ENCODE data around the gene OR51E2. TPM values are rescaled to one million over a fixed set of nuclear protein-coding genes. Genes with fewer than 3 reads are reported as not detected.
"Not testable (repeated sequence)": the region's sequence is repeated elsewhere in the genome, so short reads cannot be mapped to it uniquely, and the experiment has no call there.

The OR51E2 gene, protein sequence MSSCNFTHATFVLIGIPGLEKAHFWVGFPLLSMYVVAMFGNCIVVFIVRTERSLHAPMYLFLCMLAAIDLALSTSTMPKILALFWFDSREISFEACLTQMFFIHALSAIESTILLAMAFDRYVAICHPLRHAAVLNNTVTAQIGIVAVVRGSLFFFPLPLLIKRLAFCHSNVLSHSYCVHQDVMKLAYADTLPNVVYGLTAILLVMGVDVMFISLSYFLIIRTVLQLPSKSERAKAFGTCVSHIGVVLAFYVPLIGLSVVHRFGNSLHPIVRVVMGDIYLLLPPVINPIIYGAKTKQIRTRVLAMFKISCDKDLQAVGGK
- not detected for total RNA-seq

DNA sequence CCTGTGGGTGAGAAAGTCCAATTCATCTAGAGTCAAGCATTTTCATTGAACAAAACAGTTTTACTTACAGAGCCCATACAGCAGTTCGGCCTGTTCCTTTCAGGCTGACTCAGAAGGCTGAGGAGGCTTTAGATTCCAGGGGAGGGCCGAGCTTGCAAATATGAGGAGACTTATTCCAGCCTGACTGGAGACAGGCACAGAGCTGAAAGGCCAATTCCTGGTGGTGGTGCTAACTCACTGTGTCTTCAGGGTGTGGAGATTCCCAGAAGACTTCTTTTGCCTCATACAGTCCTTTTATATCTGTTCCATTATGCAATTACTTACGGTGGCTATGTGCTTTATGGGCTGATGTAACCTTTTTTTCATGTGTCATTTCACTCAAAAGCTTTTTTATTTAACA lies at the start of gene OR51E2:
Gene OR51E2 (minus strand): TSS at position 269 of the 400 bp plus-strand sequence. CDS start 15,142 bp downstream, outside the sequence.
- Mint-ChIP-seq H3K9me3 (peaks cover 3% of the 10 kb centered on the region), H3K27ac (no peak within 1 kb of the TSS), H3K36me3 (no peaks in the 10 kb centered on the region), H3K27me3 (peaks cover 6 to 14% of the 10 kb centered on the region in 2 donors), H3K4me1 (ENCODE audit: low read depth in 2 of 2) (no peaks in the 10 kb centered on the region), H3K4me3 (no peak within 1 kb of the TSS)
- no peak for ATAC-seq
- DNase-seq (ENCODE audit: low spot score) = no peak

DNA sequence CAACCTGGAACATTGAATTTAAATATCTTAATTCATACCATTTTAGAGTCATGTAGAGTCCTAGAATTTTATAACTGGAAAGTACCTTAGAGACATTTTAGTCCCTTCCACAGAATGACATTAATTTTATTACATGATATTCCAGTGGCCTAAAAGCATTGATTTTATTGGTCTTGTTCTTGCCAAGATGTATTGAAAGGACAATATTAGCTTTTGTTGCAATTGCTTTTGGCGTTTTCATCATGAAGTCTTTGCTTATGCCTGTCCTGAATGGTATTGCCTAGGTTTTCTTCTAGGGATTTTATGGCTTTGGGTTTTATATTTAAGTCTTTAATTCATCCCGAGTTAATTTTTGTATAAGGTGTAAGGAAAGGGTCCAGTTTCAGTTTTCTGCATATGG lies 43.1 kb upstream of the OR51E2 start:
- no peaks in the 10 kb centered on the region for H3K9me3 Mint-ChIP-seq
- no peak for DNase-seq (ENCODE audit: low spot score)
- no peaks in the 10 kb centered on the region for H3K36me3 Mint-ChIP-seq
- no peak overlapping the region for H3K4me3 Mint-ChIP-seq
- H3K27ac Mint-ChIP-seq = no peak overlapping the region
- no peaks in the 10 kb centered on the region for H3K4me1 Mint-ChIP-seq (ENCODE audit: low read depth in 2 of 2)
- peaks cover 10 to 18% of the 10 kb centered on the region in 2 donors for H3K27me3 Mint-ChIP-seq
- ATAC-seq = no peak

DNA sequence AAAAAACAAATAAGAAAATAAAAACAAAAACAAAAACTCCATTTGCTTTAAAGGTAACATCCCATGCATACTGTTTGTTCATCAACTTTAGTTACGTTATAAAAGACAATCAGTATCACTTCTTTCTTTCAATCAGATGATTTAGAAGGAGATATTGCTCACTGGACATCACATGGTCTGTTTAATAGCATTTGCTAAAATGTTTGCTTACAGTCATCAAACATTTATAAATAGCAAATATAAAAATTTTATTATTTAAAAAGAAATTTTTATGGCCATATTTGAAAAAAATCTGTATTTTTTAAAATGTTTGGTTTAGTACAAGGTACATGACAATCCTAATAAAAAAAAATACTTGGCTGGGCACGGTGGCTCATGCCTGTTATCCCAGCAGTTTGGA lies 29.5 kb upstream of the OR51E2 start:
- DNase-seq (ENCODE audit: low spot score) (no peak), ATAC-seq (no peak)
- no peaks in the 10 kb centered on the region for H3K4me1 Mint-ChIP-seq (ENCODE audit: low read depth in 2 of 2)
- no peak overlapping the region for H3K27ac Mint-ChIP-seq
- H3K27me3 Mint-ChIP-seq = peaks cover 2 to 9% of the 10 kb centered on the region in 2 donors
- H3K4me3 Mint-ChIP-seq = no peak overlapping the region
- H3K9me3 Mint-ChIP-seq = no peaks in the 10 kb centered on the region
- no peaks in the 10 kb centered on the region for H3K36me3 Mint-ChIP-seq

DNA sequence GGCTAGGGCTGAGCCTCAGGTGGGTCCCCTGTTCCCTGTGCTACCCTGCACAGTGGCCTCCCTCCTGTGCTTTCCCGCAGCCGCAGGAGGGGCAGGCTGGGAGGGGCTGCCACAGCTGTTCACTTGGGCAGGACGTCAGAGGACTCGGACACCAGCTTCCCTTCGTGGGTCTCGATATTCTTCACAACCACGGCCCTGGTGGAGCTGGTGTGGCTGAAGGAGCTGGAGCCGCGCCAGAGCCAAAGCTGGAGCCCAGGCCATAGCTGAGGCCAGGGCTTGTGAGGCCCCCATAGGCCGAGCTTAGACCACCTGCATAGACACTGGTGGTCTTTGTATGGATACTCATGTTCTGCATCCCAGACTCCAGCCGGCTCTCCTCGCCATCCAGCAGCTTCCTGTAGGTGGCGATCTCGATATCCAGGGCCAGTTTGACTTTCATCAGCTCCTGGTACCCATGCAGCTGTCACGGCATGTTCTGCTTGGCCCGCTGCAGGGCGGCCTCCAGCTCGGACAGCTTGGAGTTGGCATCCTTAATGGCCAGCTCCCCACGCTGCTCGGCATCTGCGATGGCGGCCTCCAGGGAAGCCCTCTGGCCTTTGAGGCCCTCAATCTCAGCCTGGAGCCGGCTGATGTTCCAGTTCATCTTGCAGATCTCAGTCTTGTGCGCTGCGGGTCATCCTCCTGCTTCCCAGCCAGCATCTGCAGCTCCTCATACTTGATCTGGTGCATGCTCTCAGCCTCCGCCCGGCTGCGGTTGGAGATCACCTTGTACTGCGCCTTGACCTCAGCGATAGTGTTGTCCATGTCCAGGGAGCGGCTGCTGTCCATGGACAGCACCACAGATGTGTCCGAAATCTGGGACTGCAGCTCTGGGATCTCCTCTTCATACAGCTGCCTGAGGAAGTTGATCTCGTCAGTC lies 25.2 kb upstream of the OR51E2 start:
- not testable (repeated sequence) for ATAC-seq; H3K27me3 Mint-ChIP-seq; H3K9me3 Mint-ChIP-seq; H3K4me3 Mint-ChIP-seq; DNase-seq (ENCODE audit: low spot score); H3K36me3 Mint-ChIP-seq; H3K4me1 Mint-ChIP-seq (ENCODE audit: low read depth in 2 of 2); H3K27ac Mint-ChIP-seq

DNA sequence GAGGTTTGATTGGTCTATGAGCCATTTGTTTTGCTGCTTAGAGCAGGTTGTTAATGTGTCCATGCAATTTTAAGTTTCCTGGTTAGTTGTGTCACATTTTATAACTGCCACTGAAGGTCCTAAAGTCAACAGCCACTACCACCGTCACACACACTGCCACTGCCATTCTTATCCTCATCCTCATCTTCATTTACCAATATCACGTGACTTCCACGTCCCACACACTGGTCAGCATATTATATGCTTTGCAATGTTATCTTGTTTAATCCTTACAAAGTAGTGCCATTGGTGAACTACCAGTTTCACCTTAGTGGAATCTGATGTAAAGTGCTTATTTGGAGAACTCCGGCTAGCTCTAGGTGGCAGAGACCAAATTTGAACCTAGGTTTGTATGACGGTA lies 16.6 kb upstream of the OR51E2 start:
- no peak overlapping the region for H3K4me3 Mint-ChIP-seq
- no peak for ATAC-seq
- no peak overlapping the region for H3K27ac Mint-ChIP-seq
- H3K9me3 Mint-ChIP-seq = peaks cover 7% of the 10 kb centered on the region
- no peaks in the 10 kb centered on the region for H3K4me1 Mint-ChIP-seq (ENCODE audit: low read depth in 2 of 2)
- no peak for DNase-seq (ENCODE audit: low spot score)
- H3K36me3 Mint-ChIP-seq = no peaks in the 10 kb centered on the region
- H3K27me3 Mint-ChIP-seq = peaks cover 22 to 38% of the 10 kb centered on the region in 2 donors

DNA sequence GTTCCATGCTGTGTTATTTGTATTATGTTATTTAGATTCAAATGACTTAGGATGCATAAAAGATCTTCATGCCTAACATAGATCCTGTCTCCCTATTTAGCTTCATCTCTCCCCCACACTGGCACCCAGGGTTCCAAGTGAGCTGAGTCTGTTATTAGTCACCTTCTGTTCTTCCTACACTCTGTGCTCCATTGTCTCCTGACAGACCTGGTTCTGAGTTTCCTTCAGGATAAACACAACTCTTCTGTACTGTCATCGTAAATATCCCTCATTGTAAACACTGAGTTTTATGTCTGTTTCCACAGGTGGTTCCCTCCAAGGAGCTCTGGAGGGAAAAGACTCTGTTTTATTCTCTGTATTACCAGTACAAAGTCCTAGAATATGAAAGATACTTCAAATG lies 15.6 kb upstream of the OR51E2 start:
- Mint-ChIP-seq H3K4me1 (ENCODE audit: low read depth in 2 of 2) (no peaks in the 10 kb centered on the region), H3K4me3 (no peak overlapping the region), H3K27me3 (peaks cover 17 to 34% of the 10 kb centered on the region in 2 donors), H3K27ac (no peak overlapping the region), H3K36me3 (no peaks in the 10 kb centered on the region), H3K9me3 (peaks cover 3% of the 10 kb centered on the region)
- ATAC-seq (no peak), DNase-seq (ENCODE audit: low spot score) (no peak)

DNA sequence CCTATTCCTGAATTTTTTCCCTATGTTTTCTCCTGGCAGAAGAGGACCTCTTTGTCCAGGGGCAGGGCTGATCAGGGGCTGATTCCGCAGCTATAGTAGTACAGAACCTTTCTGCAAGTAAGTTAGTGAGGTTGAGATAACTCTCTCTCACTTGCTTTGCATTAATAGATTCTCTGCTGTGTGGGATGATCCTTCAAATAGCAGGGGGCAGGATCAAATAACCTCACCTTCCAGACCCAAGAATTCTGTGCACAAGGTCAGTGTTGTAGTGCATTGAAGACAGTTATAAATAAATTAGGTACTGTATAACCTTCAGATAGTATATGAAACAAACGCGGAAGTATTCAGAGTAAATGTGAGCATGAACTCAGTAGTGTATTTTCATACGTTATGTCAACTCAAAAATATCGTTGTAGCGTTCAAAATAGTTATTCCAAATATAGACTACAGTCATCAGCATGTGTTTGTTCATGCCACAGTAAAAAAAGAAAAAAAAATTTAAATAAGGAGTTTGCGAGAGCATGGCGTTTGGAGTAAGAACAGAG lies 7.2 kb upstream of the OR51E2 start:
- no peak for DNase-seq (ENCODE audit: low spot score)
- Mint-ChIP-seq H3K9me3 (peaks cover 3% of the 10 kb centered on the region), H3K27ac (no peak overlapping the region), H3K27me3 (peaks cover 12 to 33% of the 10 kb centered on the region in 2 donors), H3K36me3 (no peaks in the 10 kb centered on the region), H3K4me3 (no peak overlapping the region), H3K4me1 (ENCODE audit: low read depth in 2 of 2) (no peaks in the 10 kb centered on the region)
- ATAC-seq = no peak

DNA sequence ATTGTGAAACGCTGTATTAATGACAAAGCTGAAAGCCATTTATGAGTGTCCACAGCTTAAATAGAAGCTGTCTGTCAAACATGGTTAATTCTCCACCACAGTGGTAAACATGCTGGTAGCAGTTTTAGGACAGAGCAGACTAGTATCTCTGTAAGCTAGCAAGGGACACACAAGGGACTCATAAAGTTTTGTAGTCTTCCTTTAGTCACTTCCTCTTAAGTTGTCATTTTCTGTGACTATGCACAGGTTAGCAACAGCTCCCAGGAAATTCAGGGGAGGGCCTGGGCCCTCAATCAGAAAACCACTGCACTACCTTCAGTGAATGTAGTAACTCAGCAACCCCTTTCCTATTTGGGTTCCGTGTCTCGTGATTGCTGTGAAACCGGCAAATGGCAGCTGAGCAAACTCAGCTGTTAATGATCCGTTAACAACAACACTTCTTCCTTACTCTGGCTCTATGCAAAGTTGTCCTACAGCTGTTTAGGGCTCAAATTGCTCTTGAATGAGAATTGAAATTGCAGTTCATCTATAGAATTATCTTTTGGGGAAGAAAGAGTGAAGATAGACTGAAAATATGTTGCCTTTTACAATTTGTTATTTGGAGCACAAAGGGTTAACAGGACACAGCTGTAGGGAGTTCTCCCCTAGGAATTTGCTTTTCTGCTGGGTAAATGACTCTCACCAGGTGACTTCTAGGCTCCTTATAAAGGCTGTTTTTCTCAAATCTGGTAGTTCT lies 6.6 kb upstream of the OR51E2 start, which contains the start of gene MMP26:
Gene MMP26 (plus strand): TSS at position 731 of the 736 bp plus-strand sequence.
- no peak within 1 kb of the TSS for H3K27ac Mint-ChIP-seq
- peaks cover 9 to 27% of the 10 kb centered on the region in 2 donors for H3K27me3 Mint-ChIP-seq
- H3K4me3 Mint-ChIP-seq = no peak within 1 kb of the TSS
- H3K4me1 Mint-ChIP-seq (ENCODE audit: low read depth in 2 of 2) = no peaks in the 10 kb centered on the region
- peaks cover 3% of the 10 kb centered on the region for H3K9me3 Mint-ChIP-seq
- no peaks in the 10 kb centered on the region for H3K36me3 Mint-ChIP-seq
- DNase-seq (ENCODE audit: low spot score) = no peak
- no peak for ATAC-seq

DNA sequence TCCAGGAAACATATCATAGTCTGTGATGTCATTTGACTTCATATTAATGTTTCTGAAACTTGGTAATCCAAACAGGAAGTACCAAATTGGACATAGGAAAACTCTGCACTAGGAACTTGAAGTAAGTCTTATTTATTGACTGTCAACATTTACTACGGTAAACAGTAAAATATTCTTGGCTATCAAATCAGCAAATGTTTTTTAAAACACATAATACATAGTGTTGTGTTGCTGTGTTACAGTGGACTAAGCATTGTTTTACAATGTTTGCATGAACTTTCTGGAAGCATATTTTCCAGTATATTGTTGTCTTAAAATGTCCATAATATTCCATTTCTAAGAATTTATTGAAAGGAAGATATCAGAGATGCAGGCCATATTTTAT lies 2.8 kb upstream of the OR51E2 start:
- H3K9me3 Mint-ChIP-seq = peaks cover 3% of the 10 kb centered on the region
- H3K27me3 Mint-ChIP-seq = peaks cover 6 to 12% of the 10 kb centered on the region in 2 donors
- DNase-seq (ENCODE audit: low spot score) = no peak
- no peaks in the 10 kb centered on the region for H3K36me3 Mint-ChIP-seq
- no peak for ATAC-seq
- no peaks in the 10 kb centered on the region for H3K4me1 Mint-ChIP-seq (ENCODE audit: low read depth in 2 of 2)
- no peak overlapping the region for H3K27ac Mint-ChIP-seq
- no peak overlapping the region for H3K4me3 Mint-ChIP-seq

DNA sequence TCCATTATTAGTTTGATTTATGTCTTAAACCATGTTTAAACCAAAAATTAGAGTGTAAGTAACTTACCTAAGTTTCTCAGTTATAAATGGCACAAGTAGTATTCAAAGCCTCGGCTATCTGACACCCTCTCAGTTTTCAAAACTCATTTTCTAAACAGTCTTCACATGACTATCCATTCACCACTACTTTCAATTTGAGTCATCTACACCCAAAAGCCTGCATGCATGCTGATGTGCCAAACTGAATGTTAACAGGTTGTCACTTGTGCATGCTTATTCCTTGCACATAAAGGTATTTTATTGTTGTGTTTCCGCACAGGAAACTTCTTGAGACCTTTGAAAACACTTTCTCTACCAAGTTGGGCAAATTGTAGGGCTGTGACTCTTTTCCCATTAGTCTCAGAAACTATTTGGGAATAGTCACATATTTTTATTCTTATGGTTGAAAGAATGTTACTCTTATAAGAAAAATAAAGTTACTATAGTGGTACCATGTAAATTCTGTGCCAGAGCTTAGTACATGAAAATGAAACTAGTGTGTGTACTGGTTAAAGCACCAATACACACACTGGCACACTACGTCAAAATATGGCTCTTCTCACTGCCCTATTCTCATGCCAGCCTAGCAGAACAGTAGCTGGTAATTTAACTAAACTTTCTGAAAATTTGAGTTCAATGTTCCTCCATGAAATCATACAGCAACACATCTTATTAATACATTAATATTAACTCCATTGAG lies 2.2 kb upstream of the OR51E2 start:
- DNase-seq (ENCODE audit: low spot score) (no peak), ATAC-seq (peak in 1 of 2 donors; percentile 63)
- peaks cover 3% of the 10 kb centered on the region for H3K9me3 Mint-ChIP-seq
- H3K4me3 Mint-ChIP-seq = no peak overlapping the region
- H3K27ac Mint-ChIP-seq = no peak overlapping the region
- peaks cover 6 to 12% of the 10 kb centered on the region in 2 donors for H3K27me3 Mint-ChIP-seq
- H3K36me3 Mint-ChIP-seq = no peaks in the 10 kb centered on the region
- no peaks in the 10 kb centered on the region for H3K4me1 Mint-ChIP-seq (ENCODE audit: low read depth in 2 of 2)

DNA sequence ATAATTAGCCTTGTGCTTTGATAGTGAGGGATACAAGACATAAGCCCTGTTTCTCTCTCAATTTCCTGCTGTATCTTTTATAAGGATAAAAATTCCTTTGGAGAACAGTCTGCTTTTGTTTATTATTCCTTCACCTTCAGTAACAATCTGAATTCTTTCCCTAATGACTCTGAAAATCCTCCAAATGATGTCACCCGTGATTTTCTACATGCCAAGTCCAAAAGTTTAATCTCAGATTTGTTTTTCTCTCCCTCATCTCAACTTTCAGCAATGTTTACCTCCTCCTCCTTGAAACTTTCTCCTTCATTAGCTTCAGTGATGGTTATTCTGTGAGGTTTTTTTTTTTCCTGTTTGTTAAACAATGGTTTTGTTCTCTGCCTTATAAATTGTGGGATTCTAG lies 2.2 kb downstream of the OR51E2 start:
- H3K4me1 Mint-ChIP-seq (ENCODE audit: low read depth in 2 of 2) = no peaks in the 10 kb centered on the region
- peaks cover 10 to 21% of the 10 kb centered on the region in 2 donors for H3K27me3 Mint-ChIP-seq
- H3K27ac Mint-ChIP-seq = no peak overlapping the region
- H3K4me3 Mint-ChIP-seq = no peak overlapping the region
- no peaks in the 10 kb centered on the region for H3K9me3 Mint-ChIP-seq
- no peak for ATAC-seq
- DNase-seq (ENCODE audit: low spot score) = no peak
- H3K36me3 Mint-ChIP-seq = no peaks in the 10 kb centered on the region

DNA sequence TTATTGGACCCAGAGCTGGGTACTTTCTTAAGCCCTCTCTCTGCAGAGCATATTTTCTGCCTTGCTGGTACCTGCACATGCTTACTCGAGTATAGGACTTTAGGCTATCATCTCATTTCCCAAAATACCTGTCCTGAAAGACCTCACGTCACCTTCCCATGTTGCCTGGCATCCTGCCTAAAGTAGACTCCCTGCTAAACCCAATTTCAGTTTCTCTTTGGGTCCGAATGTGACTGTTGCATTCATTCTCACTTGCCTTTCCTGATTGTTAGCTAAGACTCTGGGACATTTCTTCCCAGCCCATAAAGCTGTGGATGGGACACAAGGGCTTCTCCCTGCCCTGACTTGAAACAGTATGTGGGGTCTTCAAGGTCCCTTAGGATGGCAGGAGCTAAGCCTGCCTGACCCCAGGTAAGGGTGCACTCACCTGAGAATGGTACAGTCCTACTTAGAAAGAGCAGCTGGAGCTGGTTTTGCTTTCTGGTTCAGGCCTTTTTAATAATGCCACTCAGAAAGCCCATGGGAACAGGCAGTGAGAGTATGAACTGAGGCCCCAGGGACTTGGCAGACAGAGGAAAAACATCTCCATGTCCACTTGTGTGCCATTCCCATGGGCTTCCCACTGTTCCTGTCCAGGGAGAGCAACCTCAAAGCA lies 12.9 kb downstream of the OR51E2 start:
- ATAC-seq (no peak), DNase-seq (ENCODE audit: low spot score) (no peak)
- peaks cover 0 to 2% of the 10 kb centered on the region in 2 donors for H3K27me3 Mint-ChIP-seq
- H3K27ac Mint-ChIP-seq = no peak overlapping the region
- no peaks in the 10 kb centered on the region for H3K4me1 Mint-ChIP-seq (ENCODE audit: low read depth in 2 of 2)
- no peaks in the 10 kb centered on the region for H3K36me3 Mint-ChIP-seq
- no peaks in the 10 kb centered on the region for H3K9me3 Mint-ChIP-seq
- no peak overlapping the region for H3K4me3 Mint-ChIP-seq
